Omental fat pad (tissue), 4 donors: ENCODE results near the gene RB1. TPM values are rescaled to one million over a fixed set of nuclear protein-coding genes. Genes with fewer than 3 reads are reported as not detected.

Experiments
- ATAC-seq: fragments of 150-250 bp; one replicate; pipeline ENCODE4 v1.9.1; 2016; ENCODE audit warnings: mild to moderate bottlenecking, moderate library complexity; ENCODE audit not compliant: low FRiP score
- DNase-seq: peaks from one replicate; pipeline ENCODE4 v3.0.0-alpha.2; 2019; ENCODE audit warnings: low spot score
- total RNA-seq, 4 donors: library from RNA; depleted of rRNA; stranded (reverse); fragments of >200 nt; gene quantifications; one replicate each; pipeline ENCODE4 v1.1.0, GENCODE V29; 2016
- TF ChIP-seq, protein P1 (sequence below), 3 donors: fragments of 450-650 bp; IDR thresholded peaks; one replicate each; pipeline ENCODE4 v1.5.1; 2016 to 2017; ENCODE audit warnings: antibody characterized with exemption in 3 of 3, mild to moderate bottlenecking in 3 of 3, moderate library complexity in 2 of 3

RB1 gene
- total RNA-seq, 4 donors from 2014 or later: 26.5 to 42.6 (median 37.5) TPM

DNA sequence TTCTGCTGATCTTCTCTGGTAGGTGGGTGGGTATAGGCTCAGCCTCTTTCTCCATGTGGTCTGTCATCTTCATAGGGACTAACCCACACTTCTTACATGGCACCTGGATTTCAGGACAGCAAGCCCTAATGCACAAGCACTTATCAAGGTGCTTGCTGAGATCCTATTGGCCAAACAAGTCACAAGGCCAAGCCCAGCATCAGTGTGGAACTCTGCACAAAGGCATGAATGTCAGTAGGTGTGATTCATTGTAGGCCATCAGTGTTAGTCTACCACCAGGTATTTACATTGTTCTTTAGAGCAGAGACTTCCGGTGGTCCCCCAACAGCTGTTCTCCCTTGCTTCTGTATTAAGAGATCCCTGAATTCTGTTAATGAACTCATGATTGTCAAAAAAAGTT is 8.3 kb upstream of the RB1 start:
- no peak for DNase-seq
- no peak for ATAC-seq
- TF ChIP-seq, protein P1, sequence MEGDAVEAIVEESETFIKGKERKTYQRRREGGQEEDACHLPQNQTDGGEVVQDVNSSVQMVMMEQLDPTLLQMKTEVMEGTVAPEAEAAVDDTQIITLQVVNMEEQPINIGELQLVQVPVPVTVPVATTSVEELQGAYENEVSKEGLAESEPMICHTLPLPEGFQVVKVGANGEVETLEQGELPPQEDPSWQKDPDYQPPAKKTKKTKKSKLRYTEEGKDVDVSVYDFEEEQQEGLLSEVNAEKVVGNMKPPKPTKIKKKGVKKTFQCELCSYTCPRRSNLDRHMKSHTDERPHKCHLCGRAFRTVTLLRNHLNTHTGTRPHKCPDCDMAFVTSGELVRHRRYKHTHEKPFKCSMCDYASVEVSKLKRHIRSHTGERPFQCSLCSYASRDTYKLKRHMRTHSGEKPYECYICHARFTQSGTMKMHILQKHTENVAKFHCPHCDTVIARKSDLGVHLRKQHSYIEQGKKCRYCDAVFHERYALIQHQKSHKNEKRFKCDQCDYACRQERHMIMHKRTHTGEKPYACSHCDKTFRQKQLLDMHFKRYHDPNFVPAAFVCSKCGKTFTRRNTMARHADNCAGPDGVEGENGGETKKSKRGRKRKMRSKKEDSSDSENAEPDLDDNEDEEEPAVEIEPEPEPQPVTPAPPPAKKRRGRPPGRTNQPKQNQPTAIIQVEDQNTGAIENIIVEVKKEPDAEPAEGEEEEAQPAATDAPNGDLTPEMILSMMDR (IDR thresholded peaks at IDR 0.05): no peak

DNA sequence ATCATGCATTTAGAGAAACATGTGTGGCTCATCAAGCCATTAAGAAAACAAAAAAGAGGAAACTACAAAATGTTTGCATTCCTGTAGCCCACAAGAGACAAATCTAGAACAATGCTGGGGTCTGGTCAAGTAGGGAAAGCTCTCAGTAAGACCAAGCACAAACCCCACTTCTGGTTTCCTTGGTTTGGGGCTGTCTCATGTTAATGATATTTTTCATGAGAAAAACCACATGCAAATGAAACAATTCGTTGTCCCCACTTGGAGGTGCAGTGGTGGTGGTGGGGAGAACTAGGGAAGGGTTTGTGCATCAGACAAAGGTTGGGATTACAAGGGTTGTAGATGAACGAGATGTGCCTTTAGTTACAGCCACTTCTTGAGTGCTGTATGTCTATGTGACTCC is 7.0 kb upstream of the RB1 start:
- ATAC-seq (no peak), DNase-seq (no peak)
- TF ChIP-seq, protein P1 (IDR thresholded peaks at IDR 0.05): no peak

DNA sequence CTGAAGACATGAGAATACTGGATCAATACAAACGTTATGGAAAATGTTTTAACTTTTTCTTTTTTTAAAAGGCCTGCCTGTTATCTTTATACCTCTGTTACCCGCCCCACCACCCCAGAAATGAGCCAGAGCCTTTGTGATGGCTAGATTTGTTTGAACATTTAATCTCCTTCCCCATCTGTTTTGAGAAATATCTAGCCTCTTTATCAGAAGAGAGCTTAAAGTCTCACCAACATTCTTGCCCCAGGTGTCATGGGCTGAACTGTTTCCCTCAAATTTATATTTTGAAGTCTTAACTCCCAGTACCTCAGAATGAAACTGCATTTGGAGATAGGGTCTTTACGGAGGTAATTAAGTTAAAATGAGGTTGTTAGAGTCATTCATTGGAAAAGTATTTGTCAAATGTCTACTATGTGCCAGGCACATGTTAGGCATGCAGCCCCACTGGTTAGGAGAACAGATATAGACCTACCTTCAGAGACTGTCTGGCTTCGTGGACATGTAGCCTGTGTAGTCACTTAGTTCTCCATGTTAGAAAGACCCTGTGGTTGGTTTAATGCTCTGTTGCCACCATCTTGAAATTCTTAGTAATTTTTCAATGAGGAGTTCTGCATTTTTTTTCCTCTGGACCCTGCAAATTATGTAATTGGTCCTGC is 6.3 kb upstream of the RB1 start:
- DNase-seq (no peak), ATAC-seq (no peak)
- TF ChIP-seq, protein P1 (IDR thresholded peaks at IDR 0.05): no peak

DNA sequence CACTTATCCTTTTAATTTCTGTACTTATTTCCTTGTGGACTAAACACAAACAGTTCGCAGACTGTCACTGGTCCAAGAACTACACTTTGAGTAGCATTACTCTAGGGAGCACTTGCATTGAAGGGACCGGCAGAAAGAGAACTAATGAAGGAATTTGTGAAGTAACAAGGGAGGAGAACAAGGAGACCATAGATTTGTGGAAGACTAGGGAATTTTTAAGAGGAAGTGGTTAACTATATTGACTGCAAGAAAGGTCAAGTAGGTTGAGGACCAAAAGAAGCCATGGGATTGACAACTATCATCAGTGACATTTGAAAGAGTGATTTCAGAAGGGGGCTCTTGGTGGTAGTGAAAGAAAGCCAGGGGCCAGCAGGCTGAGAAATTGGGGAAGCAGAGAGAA is 4.0 kb upstream of the RB1 start:
- TF ChIP-seq, protein P1 (IDR thresholded peaks at IDR 0.05): no peak
- DNase-seq: no peak
- ATAC-seq: no peak

DNA sequence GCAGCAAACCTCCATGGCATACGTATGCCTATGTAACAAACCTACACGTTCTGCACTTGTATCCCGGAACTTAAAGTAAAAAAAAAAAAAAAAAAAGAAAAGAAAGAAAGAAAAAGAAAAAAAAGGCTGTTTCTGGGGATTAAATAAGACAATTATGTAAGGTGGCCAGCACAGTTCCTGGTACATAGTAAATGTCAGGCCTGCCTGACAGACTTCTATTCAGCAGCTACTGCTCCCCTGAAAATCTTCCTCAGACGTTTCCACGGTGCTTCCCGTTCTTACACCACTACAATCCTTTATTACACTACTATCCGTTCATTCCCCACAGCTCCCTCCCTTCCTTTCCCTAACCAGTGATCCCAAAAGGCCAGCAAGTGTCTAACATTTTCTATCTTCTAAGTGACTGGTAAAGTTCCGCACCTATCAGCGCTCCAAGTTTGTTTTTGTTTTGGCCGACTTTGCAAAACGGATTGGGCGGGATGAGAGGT is 636 bp upstream of the RB1 start:
- ATAC-seq: peak; percentile 5
- TF ChIP-seq, protein P1 (IDR thresholded peaks at IDR 0.05): no peak
- DNase-seq: no peak

DNA sequence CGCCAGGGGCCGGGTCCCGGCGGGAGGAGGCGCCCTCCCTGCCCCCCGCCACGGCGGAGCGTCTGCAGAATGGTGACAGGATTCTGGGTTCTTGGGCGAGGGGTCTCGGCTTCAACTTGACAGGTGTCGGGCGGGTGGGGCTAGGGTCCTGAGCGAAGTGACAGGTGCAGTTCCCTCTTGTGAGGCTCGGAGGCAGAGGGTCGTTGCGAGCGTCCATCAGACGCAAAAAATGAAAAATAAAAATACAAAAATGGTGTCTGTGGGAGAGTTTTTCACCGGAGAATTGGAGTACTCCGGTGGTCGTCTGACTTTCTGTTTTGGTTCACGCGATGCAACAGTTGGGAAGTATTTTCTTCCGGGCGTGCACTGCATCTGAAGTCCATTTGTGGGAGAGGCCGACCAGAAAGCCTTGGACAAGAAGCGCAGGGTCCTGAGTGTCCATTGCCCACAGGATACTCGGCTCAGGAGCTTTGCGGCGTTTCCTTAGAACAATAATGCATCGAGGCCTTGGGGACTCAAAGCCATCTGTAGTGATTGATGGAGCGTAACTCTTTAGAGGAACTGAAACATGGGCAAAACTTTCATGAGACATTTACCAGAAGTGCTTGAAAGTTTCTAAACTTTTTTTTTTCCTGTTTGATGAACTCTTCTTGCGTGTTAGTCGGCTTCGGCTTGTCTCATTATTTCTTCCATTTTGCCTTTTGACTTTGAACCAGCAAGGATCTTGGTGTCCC is 759 bp downstream of the RB1 start:
- TF ChIP-seq, protein P1 (IDR thresholded peaks at IDR 0.05): no peak
- no peak for DNase-seq
- ATAC-seq: peak; percentile 45

DNA sequence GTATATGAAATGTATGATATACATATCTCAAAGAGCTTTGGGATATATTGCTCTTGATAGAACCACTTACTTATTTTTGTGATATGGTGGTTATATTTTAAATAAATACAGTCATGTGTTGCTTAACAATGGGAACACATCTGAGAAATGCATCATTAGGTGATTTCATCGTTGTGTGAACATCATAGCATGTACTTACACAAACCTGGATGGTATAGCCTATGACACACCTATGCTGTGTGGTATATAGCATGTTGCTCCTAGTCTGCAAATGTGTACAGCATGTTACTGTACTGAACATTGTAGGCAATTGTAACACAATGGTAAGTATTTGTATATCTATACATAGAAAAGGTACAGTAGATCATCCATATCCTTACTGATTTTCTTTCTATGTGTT is 7.7 kb downstream of the RB1 start:
- TF ChIP-seq, protein P1 (IDR thresholded peaks at IDR 0.05): no peak
- no peak for ATAC-seq
- DNase-seq: no peak
